HFFc6 (cell line): Measurements from ENCODE around the gene HAGHL. TPM values are rescaled to one million over a fixed set of nuclear protein-coding genes. Genes with fewer than 3 reads are reported as not detected.
"Not testable (repeated sequence)": the region's sequence is repeated elsewhere in the genome, so short reads cannot be mapped to it uniquely, and the experiment has no call there.

ENCODE experiments used
- DNase-seq: peaks from one replicate; pipeline ENCODE4 v3.0.0-alpha.2; 2018
- H3K27ac Mint-ChIP-seq: 2 replicates; pipeline ENCODE4 v1.8.0; 2020; ENCODE audit warnings: mild to moderate bottlenecking, mixed read lengths
- H3K27me3 Mint-ChIP-seq: 2 replicates; pipeline ENCODE4 v1.8.0; 2021; ENCODE audit warnings: mild to moderate bottlenecking, moderate library complexity, mixed read lengths; ENCODE audit not compliant: insufficient read depth
- H3K36me3 Mint-ChIP-seq: 2 replicates; pipeline ENCODE4 v1.8.0; 2021; ENCODE audit warnings: low read depth, mixed read lengths
- H3K4me1 Mint-ChIP-seq: 2 replicates; pipeline ENCODE4 v1.8.0; 2020; ENCODE audit warnings: low read depth, mixed read lengths
- H3K4me3 Mint-ChIP-seq: 2 replicates; pipeline ENCODE4 v1.8.0; 2020; ENCODE audit warnings: mild to moderate bottlenecking, moderate library complexity, mixed read lengths
- H3K9me3 Mint-ChIP-seq: 2 replicates; pipeline ENCODE4 v1.8.0; 2020; ENCODE audit warnings: mild to moderate bottlenecking, mixed read lengths
- total RNA-seq, 6 experiments: library from RNA; stranded (reverse); fragmentation: NEBNext Ultra II Directional; extraction: Animal tissue kit (Norgen Biotek cat#: 25700); gene quantifications; 2 replicates in 1 of 6; 3 replicates in 5 of 6; pipeline ENCODE4 v1.2.3, GENCODE V29; 2021
- TF ChIP-seq, protein P1 (sequence below): fragments of 200-600 bp; sonication (generic); IDR thresholded peaks from 2 replicates; pipeline ENCODE4 v1.5.0; 2021; ENCODE audit warnings: antibody characterized with exemption, mild to moderate bottlenecking

Gene HAGHL
- total RNA-seq, 6 experiments from 2014 or later = 11.4 to 16.6 (median 14.1) TPM

DNA sequence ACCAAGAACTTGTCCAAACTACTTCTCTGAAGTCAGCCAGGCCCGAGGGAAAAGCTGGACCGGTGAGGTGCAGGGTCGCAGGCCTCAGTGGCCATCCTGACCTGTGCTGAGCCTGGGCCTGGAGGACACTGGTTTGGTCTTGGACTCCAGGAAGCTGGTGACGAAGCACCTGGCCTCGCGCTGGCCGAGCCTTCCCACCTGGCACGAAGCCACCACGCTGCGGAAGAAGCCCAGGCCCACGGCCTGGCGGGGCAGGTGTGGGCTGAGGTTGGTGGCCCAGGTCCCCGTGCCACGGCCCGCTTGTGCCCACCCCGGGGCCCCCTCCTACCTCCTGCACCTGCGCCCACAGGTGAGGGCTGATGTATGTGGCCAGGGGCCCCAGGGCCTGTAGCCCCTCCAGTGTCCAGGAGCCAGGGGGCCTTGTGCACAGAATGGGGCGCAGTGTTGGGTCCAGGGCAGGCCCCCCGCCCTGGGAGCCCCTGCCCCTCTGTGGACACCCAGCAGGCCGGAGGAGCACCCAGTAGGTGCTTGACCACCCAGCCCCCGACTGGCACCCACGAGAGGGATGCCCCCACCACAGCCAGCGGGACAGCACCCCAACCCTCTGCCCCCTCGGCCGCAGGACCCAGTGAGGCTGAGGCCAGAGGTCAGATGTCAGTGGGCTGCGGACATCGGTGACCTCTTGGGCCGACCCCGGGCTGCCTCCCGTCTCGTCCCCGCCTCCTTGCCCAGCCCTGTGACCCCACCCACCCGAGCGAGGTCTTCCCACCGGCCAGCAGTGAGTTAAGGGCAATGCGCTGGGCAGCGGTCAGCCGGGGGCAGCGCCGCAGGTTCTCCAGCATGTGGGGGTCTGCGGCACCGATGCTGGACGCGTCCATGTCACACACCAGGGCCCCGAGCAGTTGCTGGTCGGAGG lies 47.4 kb downstream of the HAGHL start:
- no peak overlapping the region for H3K27ac Mint-ChIP-seq
- H3K36me3 Mint-ChIP-seq = no peaks in the 10 kb centered on the region
- TF ChIP-seq, protein P1, sequence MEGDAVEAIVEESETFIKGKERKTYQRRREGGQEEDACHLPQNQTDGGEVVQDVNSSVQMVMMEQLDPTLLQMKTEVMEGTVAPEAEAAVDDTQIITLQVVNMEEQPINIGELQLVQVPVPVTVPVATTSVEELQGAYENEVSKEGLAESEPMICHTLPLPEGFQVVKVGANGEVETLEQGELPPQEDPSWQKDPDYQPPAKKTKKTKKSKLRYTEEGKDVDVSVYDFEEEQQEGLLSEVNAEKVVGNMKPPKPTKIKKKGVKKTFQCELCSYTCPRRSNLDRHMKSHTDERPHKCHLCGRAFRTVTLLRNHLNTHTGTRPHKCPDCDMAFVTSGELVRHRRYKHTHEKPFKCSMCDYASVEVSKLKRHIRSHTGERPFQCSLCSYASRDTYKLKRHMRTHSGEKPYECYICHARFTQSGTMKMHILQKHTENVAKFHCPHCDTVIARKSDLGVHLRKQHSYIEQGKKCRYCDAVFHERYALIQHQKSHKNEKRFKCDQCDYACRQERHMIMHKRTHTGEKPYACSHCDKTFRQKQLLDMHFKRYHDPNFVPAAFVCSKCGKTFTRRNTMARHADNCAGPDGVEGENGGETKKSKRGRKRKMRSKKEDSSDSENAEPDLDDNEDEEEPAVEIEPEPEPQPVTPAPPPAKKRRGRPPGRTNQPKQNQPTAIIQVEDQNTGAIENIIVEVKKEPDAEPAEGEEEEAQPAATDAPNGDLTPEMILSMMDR = no peak
- H3K27me3 Mint-ChIP-seq = no peaks in the 10 kb centered on the region; the same call in 1 of the 2 replicates
- no peak for DNase-seq
- H3K4me1 Mint-ChIP-seq = peaks cover 7% of the 10 kb centered on the region
- no peaks in the 10 kb centered on the region for H3K9me3 Mint-ChIP-seq
- no peak overlapping the region for H3K4me3 Mint-ChIP-seq

DNA sequence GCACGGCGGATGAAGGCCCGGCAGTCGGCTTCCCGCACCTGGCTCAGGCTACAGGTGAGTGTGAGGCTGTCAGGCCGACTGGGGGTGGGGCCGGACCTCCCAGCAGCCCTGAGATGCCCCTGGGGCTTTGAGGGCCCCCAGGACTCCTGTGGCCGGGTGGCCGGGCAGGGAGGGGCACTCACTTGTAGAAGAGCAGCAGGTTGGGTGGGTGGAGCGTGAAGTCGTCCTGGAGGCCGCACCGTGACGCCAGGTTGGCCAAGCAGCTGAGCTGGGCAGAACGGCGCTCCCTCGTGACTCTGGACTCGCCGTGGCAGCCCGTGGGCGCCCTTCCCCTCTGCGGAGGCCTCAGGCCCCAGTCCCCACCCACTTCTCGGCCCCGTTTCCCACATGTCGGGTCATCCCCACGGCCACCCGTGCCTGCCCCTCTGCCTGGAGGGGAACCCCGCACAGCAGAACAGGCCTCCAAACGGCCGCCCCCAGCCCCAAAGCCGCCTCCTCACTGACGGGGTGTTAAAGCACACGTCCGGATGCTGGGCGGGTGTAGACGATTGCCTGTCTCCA lies 48.4 kb downstream of the HAGHL start:
- H3K4me3 Mint-ChIP-seq = no peak overlapping the region

DNA sequence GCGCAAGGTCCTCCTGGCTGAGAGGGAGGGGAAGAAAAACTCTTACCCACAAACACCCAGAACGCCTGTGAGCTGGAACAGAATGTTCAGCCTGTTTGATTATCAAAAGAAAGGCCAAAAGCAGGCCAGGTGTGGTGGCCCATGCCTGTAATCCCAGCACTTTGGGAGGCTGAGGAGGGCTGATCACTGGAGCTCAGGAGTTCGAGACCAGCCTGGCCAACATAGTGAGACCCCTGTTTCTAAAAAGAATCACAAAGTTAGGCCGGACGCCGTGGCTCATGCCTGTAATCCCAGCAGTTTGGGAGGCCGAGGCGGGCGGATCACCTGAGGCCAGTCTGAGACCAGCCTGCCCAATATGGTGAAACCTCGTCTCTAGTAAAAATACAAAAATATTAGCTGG lies 49.4 kb downstream of the HAGHL start:
- H3K36me3 Mint-ChIP-seq, DNase-seq, H3K27me3 Mint-ChIP-seq, H3K9me3 Mint-ChIP-seq, H3K4me3 Mint-ChIP-seq, H3K27ac Mint-ChIP-seq, H3K4me1 Mint-ChIP-seq: not testable (repeated sequence)

More for the DNA sequence above, 48.4 kb downstream of the HAGHL start:
- TF ChIP-seq, protein P1 = no peak
- Mint-ChIP-seq H3K4me1 (peaks cover 7% of the 10 kb centered on the region), H3K36me3 (no peaks in the 10 kb centered on the region), H3K27ac (no peak overlapping the region), H3K27me3 (peaks cover under 1% of the 10 kb centered on the region; the same call in 1 of the 2 replicates), H3K9me3 (no peaks in the 10 kb centered on the region)
- DNase-seq = no peak

DNA sequence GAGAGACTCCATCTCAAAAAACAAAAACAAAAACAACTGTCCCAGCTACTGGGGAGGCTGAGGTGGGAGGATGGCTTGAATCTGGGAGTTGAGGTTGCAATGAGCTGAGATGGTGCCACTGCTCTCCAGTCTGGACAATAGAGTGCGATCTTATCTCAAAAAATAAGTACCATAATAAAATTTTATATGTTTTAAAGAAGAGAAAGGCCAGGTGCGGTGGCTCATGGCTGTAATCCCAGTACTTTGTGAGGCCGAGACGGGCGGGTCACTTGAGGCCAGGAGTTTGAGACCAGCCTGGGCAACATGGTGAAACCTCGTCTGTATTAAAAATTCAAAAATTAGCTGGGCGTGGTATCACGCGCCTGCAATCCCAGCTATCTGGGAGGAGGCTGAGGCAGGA lies 49.9 kb downstream of the HAGHL start:
- TF ChIP-seq, protein P1 = no peak
- Mint-ChIP-seq H3K27ac (peak overlapping the region; percentile 33), H3K4me3 (no peak overlapping the region), H3K36me3 (no peaks in the 10 kb centered on the region), H3K4me1 (peaks cover 7% of the 10 kb centered on the region), H3K27me3 (peaks cover 7% of the 10 kb centered on the region), H3K9me3 (no peaks in the 10 kb centered on the region)
- no peak for DNase-seq

DNA sequence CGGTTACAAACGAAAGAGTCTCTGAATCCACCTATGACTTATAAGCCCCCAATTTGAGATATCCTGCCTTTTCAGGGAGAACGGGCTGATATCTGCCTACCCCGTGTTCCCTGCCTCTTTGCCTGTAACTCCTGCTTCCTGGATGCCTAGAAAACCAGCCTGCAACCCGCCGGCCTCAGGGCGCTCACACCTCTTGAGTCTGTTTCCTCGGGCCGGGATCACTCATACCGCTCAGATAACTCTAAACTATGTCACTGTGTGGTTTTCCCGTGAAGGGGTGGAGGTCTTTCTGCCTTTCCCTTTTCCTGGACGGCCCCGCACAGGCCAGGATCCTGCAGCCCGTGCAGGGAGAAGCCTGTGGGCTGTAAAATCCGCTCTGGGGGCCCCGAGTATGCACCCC lies 50.9 kb downstream of the HAGHL start:
- Mint-ChIP-seq H3K27me3 (peaks cover 9% of the 10 kb centered on the region), H3K27ac (peak overlapping the region; percentile 71), H3K4me3 (peak overlapping the region; percentile 42; the same call in 1 of the 2 replicates), H3K36me3 (no peaks in the 10 kb centered on the region), H3K9me3 (no peaks in the 10 kb centered on the region), H3K4me1 (peaks cover 7% of the 10 kb centered on the region)
- TF ChIP-seq, protein P1 = no peak
- no peak for DNase-seq

DNA sequence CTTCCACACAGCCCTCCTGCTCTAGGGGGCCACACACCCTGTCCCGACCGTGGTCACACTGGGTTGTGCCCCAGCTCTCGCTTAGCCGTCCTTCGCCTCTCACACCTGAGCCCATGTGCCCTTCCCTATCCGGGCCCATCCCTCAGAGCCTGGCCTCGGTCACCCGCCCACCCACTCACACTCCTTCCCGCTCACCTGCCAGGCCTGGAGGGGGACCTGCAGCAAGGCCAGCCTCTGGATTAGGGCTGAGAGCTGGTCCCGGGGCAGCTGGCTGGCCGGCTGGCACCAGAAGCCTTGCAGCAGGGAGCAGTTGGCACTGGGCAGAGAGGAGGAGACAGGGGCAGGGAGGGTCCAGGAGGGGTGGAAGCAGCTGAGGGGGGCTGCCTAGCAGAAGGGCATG lies 51.5 kb downstream of the HAGHL start:
- TF ChIP-seq, protein P1 = no peak
- Mint-ChIP-seq H3K27me3 (peaks cover 9% of the 10 kb centered on the region), H3K4me3 (no peak overlapping the region), H3K36me3 (no peaks in the 10 kb centered on the region), H3K4me1 (peaks cover 7% of the 10 kb centered on the region), H3K9me3 (no peaks in the 10 kb centered on the region), H3K27ac (no peak overlapping the region)
- no peak for DNase-seq
